Activated naive CD4-positive, alpha-beta T cell treated with anti-CD3 and anti-CD28 coated beads, Interleukin-2, amount 50 U/mL, for 24 hours (primary cell): Measurements from ENCODE around the gene AATK.
"Not testable (repeated sequence)": the region's sequence is repeated elsewhere in the genome, so short reads cannot be mapped to it uniquely, and the experiment has no call there.

Experiments
- H3K27ac Mint-ChIP-seq: one replicate; pipeline ENCODE4 v1.8.0; 2021; ENCODE audit warnings: mild to moderate bottlenecking, mixed read lengths
- H3K27me3 Mint-ChIP-seq: one replicate; pipeline ENCODE4 v1.8.0; 2021; ENCODE audit warnings: mixed read lengths
- H3K36me3 Mint-ChIP-seq: one replicate; pipeline ENCODE4 v1.8.0; 2021; ENCODE audit warnings: mixed read lengths
- H3K4me1 Mint-ChIP-seq: one replicate; pipeline ENCODE4 v1.8.0; 2021; ENCODE audit warnings: mixed read lengths
- H3K4me3 Mint-ChIP-seq: one replicate; pipeline ENCODE4 v1.8.0; 2021; ENCODE audit warnings: mild to moderate bottlenecking, mixed read lengths
- H3K9me3 Mint-ChIP-seq: one replicate; pipeline ENCODE4 v1.8.0; 2021; ENCODE audit warnings: mixed read lengths

The AATK gene

DNA sequence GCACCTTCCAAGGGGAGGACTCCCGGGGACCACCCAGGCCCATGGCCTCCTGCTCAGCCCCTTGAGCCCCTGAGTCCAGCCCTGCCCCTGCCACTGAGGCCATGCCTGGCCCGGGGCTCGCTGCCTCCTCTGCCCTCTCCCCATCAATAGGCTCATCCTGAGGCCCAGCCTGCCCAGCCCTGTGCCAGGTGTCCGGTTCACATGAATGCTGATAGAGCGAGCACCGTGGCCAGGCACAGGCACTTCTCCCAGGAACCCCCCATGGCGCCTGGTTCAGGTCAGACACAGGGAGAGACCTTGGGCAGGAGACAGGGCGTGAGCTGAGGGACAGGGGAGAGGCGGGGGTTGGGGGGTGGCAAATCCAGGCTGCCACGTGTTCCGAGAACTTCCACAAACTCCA is 3.5 kb downstream of the AATK start:
- Mint-ChIP-seq H3K27me3 (peaks cover 1% of the 10 kb centered on the region), H3K9me3 (no peaks in the 10 kb centered on the region), H3K27ac (no peak overlapping the region), H3K4me1 (peaks cover 15% of the 10 kb centered on the region), H3K4me3 (no peak overlapping the region), H3K36me3 (no peaks in the 10 kb centered on the region)

DNA sequence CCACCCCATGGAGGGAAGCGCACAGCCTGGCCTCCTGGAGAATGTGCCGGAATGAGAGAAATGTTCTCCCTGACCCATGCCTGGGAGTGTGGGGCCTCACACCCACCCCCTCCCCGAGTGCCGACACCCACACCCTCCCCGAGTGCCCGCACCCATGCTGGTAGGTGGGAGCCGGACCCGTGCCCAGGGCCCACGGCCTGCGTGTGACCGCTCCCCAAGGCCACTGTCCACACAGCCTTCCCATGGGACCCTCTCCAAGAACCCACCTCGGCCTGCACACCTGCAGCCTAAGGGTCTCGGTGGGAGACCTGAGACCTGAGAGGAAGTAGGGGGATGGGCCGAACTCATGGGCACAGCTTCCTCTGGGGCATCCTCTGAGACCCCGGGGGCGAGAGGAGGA is 4.0 kb downstream of the AATK start:
- no peaks in the 10 kb centered on the region for H3K9me3 Mint-ChIP-seq
- H3K4me1 Mint-ChIP-seq = peaks cover 11% of the 10 kb centered on the region
- no peak overlapping the region for H3K4me3 Mint-ChIP-seq
- H3K27ac Mint-ChIP-seq = no peak overlapping the region
- no peaks in the 10 kb centered on the region for H3K27me3 Mint-ChIP-seq
- H3K36me3 Mint-ChIP-seq = no peaks in the 10 kb centered on the region

DNA sequence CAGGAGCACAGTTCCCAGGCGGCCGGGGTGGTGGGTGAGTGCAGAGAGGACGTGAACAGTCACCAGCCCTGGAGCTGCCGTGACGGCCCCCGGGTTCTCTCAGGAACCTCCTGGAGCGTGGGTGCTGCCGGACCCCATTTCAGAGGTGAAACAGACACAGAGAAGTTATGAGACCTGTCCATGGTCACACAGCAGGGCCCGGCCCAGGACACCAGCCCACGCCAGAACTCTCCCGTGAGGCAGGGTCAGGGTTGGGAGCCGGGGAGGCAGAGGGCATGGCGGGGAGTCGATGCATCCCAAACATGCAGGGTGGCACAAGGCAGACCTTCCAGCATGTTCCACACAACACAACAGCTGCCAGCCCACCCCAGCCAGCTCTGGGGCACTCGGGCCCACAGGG is 4.5 kb downstream of the AATK start:
- Mint-ChIP-seq H3K9me3 (no peaks in the 10 kb centered on the region), H3K4me1 (peaks cover 11% of the 10 kb centered on the region), H3K27ac (peak overlapping the region; percentile 77), H3K4me3 (no peak overlapping the region), H3K36me3 (no peaks in the 10 kb centered on the region), H3K27me3 (no peaks in the 10 kb centered on the region)

DNA sequence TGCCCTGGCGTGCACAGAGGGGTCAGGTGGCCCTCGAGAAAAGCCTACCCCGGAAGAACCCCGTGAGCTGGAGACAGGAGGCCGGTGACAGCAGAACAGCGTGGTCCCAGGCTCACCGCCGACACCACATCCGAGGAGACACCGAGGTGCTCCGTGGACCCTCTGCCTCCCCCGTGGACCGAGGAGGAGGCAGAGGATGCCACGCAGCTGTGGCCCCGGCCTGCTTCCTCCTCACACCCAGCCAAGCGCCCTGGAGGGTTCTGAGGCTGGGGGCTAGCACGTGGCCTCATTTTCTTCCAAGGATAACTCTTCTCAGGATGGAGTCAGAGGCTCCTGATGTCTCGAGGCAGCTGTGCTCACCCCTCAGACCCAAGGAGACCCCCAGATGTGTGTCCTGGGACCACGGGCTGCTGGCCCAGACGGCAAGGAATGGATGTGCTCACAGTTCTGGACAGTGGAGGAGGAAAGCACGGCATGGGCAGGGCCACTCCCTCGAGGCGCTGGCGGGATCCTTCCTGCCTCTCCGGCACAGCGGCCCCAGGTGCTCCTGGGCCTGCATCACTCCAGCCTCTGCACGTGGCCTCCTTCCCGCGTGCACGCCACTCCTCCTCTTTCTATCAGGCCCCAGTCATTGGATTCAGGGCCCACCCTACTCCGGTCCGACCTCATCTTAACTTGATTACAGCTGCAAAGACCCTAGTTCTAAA is 5.1 kb downstream of the AATK start:
- Mint-ChIP-seq H3K9me3 (no peaks in the 10 kb centered on the region), H3K36me3 (no peaks in the 10 kb centered on the region), H3K27ac (peak overlapping the region; percentile 77), H3K27me3 (no peaks in the 10 kb centered on the region), H3K4me3 (peak overlapping the region; percentile 74), H3K4me1 (peaks cover 11% of the 10 kb centered on the region)

DNA sequence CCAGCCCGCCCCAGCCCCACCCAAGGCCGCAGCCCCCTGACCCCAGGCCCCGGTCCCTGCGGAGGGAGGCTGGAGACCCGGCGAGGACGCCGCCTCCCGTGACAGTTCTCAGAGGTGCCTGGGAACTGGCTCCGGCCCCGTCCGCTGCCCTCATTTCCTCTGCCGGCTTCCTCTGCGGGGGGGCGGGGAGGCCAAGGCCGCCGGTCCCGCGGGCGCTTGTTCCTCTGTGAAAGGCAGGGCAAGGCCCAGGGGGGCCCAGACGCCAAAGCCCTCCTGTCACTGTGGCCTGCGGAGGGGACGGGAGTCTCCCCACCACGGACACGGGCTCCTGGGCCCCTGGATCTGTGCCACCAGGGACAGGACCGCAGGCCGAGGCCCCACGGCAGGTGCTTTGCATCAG is 5.7 kb downstream of the AATK start:
- Mint-ChIP-seq H3K36me3 (no peaks in the 10 kb centered on the region), H3K4me1 (peaks cover 11% of the 10 kb centered on the region), H3K27me3 (no peaks in the 10 kb centered on the region), H3K4me3 (peak overlapping the region; percentile 74), H3K9me3 (no peaks in the 10 kb centered on the region), H3K27ac (no peak overlapping the region)

DNA sequence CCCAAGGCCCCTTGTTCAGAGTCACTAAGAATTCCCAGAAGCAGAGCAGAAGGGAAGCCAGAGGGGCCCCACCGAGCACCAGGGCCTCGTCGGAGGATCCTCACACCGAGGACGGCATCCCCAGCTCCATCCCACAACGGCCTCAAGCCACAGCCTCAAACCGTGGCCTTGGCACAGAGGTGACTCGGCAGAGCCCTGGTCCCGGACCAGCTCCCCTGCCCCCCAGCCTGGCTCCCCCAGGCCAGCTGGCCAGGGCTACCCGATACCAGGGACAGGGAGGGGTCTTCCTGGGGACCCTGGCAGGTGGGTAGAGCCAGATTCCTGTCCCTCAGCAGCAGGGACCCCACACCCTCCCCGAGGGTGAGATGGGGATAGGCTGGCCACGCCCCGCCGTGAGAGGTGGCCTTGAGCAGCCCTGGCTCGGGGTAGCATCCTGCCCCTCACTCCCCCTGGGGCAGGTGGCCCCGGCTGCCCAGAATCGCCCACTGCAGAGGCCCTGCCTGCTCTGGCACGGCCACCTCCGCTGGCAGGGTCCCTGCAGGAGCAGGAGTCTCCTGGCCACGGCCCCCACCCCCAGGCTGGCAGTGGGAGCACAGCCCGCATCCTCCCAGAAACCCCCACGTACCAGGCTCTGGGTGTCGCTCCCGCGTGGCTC is 6.3 kb downstream of the AATK start:
- Mint-ChIP-seq H3K27ac (no peak overlapping the region), H3K27me3 (no peaks in the 10 kb centered on the region), H3K4me3 (no peak overlapping the region), H3K9me3 (no peaks in the 10 kb centered on the region), H3K4me1 (peaks cover 11% of the 10 kb centered on the region), H3K36me3 (no peaks in the 10 kb centered on the region)

DNA sequence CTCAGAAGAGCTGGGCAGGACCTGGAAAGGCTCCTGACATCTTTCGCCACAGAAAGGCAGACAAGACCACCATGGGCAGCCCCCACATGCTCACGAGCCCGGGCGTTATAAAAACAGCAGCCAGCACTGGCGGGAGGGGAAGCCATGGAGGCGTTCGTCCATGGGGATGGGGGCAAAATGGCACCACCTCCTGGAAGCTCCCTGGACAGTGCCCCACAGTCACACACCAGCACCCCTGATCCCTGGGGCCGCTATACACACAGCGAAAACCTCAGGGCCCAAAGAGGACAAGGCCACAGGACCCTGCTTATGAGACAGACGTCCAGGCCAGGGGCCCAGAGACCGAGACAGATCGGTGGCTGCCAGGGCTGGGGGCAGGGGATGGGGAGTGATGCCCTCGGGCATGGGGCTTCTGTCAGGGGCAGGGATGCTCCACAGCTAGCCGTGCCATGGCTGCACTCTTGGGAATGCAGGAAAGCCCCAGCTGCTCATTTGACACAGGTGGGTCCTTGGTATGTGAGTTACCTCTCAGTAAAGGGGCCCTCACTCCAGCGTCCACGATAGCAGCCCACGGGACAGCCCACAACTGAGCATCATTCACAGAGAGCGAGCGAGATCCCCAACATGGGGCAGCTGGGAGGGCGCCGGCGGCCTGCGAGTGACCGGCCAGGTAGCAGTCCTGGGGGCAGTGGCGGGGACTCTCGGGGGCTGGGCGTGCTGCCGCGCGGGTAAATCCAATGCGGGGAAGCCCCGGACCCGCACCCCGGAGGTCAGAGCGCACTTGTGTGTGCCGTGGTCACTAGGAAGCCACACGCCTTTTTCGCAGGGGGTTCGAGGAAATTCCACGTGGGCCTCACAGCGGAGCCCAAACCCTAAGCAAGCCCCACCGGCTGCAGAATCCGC is 7.1 kb downstream of the AATK start:
- Mint-ChIP-seq H3K36me3 (no peaks in the 10 kb centered on the region), H3K4me3 (no peak overlapping the region), H3K4me1 (peaks cover 7% of the 10 kb centered on the region), H3K9me3 (no peaks in the 10 kb centered on the region), H3K27me3 (no peaks in the 10 kb centered on the region), H3K27ac (no peak overlapping the region)

DNA sequence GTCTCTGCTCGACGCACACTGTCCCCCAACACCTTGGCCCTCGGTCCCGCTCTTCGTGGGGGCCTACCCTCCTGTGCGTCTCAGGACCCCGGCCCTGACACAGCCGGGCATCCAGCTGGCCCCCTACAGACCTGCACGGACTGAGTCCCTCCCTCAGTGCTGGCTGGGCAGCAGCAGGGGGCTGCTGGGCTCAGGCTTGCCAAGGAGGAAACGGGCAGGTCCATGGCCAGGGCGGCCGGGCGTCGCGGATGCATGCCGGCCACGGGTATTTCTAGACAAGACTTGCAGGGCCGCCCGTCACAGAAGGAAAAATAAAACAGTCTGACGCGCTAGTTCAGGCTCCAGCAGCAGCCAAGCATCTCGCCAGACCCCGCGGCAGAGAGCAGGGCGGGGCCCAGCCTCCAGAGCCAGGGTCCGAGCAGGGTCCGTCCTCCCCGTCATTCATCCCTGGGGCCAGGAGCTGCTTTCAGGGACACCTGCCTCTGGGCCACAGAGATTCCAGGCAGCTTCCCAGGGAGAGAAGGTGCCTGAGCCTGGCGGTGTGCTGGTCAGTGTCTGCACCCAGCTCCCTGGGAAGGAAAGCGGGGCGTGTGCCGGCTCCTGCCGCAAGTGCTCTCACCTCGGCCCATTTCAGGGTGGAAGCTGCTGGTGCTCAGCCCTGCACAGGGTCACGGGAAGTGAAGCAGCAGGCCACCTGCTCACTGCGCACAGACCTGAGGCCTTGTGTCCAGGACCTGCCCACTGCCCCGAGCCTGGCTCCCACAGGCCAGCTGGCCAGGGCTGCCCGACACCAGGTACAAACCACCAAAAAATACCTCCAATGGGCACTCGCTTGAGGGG is 8.0 kb downstream of the AATK start:
- Mint-ChIP-seq H3K4me3 (no peak overlapping the region), H3K4me1 (peaks cover 7% of the 10 kb centered on the region), H3K9me3 (no peaks in the 10 kb centered on the region), H3K27ac (no peak overlapping the region), H3K36me3 (no peaks in the 10 kb centered on the region), H3K27me3 (no peaks in the 10 kb centered on the region)

DNA sequence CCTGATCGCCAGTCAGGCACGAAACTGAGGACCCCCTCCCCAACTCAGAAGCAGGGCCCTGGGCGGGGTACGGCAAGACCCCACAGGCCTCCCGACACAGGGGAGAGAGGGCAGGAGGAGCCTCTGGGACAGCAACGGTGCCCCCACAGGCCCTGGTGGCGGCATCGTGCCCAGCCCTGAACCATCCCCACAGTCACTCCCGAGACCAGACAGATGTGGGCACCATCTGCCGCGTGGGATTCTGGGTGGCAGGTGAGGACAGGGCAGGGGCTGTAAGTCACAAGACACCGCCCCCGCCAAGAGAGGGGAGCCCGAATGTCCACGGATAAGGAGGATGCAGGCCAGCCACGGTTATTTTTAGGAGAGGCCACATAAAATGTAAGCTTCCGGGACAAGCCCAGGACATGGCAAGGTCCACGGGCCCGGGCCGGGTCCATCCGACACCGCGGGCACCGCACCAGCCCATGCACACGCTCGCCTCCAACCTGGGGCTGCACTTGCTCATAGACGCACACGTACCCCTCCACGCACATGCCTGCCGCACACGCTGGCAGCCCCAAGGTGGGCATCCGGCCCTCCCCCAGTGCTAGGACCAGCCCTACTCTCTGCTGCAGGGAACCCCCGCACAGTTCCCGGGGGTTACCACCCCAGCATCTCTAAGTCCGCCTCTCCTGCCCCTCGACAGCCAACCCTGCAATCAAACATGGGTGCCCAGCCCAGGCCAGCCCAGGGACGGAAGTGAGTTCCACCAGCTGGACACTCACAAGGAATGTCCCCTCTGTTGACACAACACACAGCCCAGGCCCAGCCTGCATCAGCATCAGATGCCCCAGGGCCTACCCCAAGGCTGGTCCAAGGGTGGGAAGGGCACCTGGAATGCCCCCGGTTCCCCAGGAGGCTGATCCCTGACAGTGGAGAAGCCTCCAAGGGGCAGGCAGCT is 8.9 kb downstream of the AATK start:
- Mint-ChIP-seq H3K4me1 (peaks cover 7% of the 10 kb centered on the region), H3K27ac (no peak overlapping the region), H3K9me3 (no peaks in the 10 kb centered on the region), H3K27me3 (no peaks in the 10 kb centered on the region), H3K36me3 (no peaks in the 10 kb centered on the region), H3K4me3 (no peak overlapping the region)

DNA sequence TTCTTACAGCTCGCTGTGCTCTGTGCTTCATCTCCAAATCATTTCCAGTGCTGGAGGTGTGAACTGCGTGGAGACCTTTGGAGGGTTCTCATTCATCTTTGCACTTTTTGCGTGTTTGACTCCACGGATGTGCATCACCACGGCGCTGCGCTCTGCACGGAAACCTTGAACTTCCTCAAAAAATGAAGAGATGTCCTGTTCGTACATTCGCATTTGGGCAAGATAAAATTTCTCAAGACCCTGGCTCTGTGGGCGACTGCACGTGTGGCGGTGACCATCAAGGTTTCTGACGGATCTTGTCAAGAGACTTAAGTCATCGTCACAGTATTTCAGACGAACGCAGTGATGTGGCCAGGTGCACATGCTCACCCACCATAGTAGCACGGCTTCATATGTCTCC is 11.1 kb downstream of the AATK start:
- no peaks in the 10 kb centered on the region for H3K36me3 Mint-ChIP-seq
- H3K4me1 Mint-ChIP-seq = no peaks in the 10 kb centered on the region
- no peaks in the 10 kb centered on the region for H3K27me3 Mint-ChIP-seq
- H3K9me3 Mint-ChIP-seq = no peaks in the 10 kb centered on the region
- H3K4me3 Mint-ChIP-seq = no peak overlapping the region
- no peak overlapping the region for H3K27ac Mint-ChIP-seq

DNA sequence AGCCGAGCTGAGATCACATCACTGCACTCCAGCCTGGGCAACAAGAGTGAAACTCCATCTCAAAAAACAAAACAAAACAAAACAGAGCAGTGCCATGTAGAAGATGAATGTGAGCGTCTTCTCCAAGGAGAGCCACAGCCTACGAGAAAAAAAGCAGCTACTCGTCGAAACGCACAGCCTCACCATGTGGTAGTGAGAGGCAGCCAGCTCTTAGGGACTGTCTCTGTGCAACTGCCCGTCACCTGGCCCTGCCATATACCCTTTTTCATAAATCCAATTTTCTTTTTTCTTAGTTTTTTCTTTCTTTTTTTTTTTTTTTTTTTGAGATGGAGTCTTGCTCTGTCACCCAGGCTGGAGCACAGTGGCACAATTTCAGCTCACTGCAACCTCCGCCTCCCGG is 12.0 kb downstream of the AATK start:
- not testable (repeated sequence) for H3K4me1 Mint-ChIP-seq, H3K9me3 Mint-ChIP-seq, H3K27me3 Mint-ChIP-seq, H3K4me3 Mint-ChIP-seq, H3K27ac Mint-ChIP-seq, H3K36me3 Mint-ChIP-seq

DNA sequence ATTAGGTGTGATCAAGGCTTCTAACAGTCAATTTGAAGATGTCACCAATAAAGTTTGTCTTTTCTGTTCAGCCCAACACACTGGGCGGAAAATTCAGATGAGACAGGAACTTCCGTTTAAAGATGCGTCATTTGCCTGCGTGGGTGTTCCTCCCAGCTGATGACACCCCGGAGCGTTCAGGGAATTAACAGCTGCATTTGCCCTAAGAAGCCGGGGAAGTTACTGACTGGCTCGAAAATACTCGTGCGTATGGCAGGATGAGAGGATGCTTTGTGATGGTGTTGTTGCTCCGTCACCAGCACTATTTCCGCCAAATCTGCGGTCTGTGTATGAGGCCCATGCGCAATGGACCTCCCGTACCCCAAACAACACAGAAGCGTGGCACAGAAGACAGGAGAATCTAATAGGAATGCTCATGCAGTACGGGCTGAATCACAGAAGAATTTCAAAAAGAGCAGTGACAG is 12.6 kb downstream of the AATK start:
- H3K9me3 Mint-ChIP-seq = no peaks in the 10 kb centered on the region

DNA sequence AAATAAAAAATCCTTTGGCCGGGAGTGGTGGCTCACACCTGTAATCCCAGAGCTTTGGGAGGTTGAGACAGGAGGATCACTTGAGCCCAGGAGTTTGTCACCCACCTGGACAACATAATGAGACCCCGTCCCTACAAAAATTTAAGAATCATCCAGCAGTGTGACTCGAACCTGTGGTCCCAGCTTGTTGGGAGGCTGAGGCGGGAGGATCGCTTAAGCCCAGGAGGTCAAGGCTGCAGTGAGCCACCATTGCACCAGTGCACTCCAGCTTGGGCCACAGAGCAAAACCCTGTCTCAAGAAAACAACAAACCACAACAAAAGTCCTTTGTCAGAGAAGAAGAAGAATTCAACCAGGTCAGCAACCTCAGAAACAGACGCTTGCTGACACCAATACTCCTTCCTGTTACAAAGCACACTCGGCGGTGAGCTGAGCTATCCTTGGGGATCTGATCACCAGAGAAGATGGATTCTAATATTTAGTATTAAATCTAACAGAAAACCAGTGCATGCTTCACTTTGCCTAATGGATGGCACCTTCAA is 13.7 kb downstream of the AATK start:
- Mint-ChIP-seq H3K36me3 (no peaks in the 10 kb centered on the region), H3K27me3 (no peaks in the 10 kb centered on the region), H3K9me3 (no peaks in the 10 kb centered on the region), H3K27ac (no peak overlapping the region), H3K4me3 (no peak overlapping the region), H3K4me1 (no peaks in the 10 kb centered on the region)

More for the DNA sequence above, 12.6 kb downstream of the AATK start:
- Mint-ChIP-seq H3K4me1 (no peaks in the 10 kb centered on the region), H3K4me3 (no peak overlapping the region), H3K36me3 (no peaks in the 10 kb centered on the region), H3K27ac (no peak overlapping the region), H3K27me3 (no peaks in the 10 kb centered on the region)

DNA sequence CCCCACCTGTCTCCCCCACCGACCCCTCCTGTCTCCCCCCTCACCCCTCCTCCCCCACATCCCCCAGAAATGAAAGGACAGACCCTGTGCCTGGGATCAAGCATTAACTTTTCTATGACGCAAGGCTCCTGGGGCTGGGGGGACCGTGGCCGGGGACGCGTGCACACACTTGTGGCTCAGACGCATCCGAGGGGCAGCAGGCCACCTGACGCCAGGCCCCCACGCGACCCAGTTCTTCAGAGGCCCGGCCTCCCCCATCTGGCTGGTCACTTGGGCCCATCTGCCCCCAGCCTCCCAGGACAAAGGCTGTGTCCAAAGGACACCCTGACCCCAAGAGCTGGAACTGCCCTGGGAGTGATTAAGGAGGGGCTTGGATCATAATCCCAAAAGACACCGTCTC is 14.7 kb downstream of the AATK start:
- H3K27me3 Mint-ChIP-seq = no peaks in the 10 kb centered on the region
- H3K36me3 Mint-ChIP-seq = no peaks in the 10 kb centered on the region
- no peak overlapping the region for H3K27ac Mint-ChIP-seq
- no peak overlapping the region for H3K4me3 Mint-ChIP-seq
- no peaks in the 10 kb centered on the region for H3K9me3 Mint-ChIP-seq
- no peaks in the 10 kb centered on the region for H3K4me1 Mint-ChIP-seq
